BJ (cell line): Measurements from ENCODE around the gene VWA8. TPM values are rescaled to one million over a fixed set of nuclear protein-coding genes. Genes with fewer than 3 reads are reported as not detected.
A peak's percentile ranks its signal among the peaks of the same experiment; 100 is the strongest.
"Not testable (repeated sequence)": the region's sequence is repeated elsewhere in the genome, so short reads cannot be mapped to it uniquely, and the experiment has no call there.

Experiments used
- CTCF ChIA-PET: fragments of 350-600 bp; formaldehyde crosslinking; extraction: SDS; loops from one replicate; lab custom pipeline; 2021; ENCODE audit warnings: antibody characterized with exemption, inconsistent platforms; lab: Yijun Ruan, JAX
- POLR2A ChIA-PET: fragments of 300-600 bp; sonication (Branson Sonifier 250); formaldehyde crosslinking; extraction: SDS; loops from one replicate; lab custom pipeline; 2021; ENCODE audit warnings: antibody characterized with exemption; lab: Charles Lee
- DNase-seq: peaks from one replicate; pipeline ENCODE4 v3.0.0-alpha.2; 2011; ENCODE audit warnings: low read depth
- H3K27me3 ChIP-seq: 2 replicates; pipeline ENCODE4 v1.6.0; 2011; ENCODE audit warnings: low read length; ENCODE audit not compliant: control insufficient read depth, insufficient read depth
- H3K36me3 ChIP-seq: 2 replicates; pipeline ENCODE4 v1.5.1; 2011; ENCODE audit warnings: low read length; ENCODE audit not compliant: control insufficient read depth, insufficient read depth
- H3K4me3 ChIP-seq: 2 replicates; pipeline ENCODE4 v1.5.1; 2011; ENCODE audit warnings: low read depth, mild to moderate bottlenecking, control low read depth, low read length
- CTCF ChIP-seq: IDR thresholded peaks from 2 replicates; pipeline ENCODE4 v1.5.1; 2011; ENCODE audit warnings: low read depth, mild to moderate bottlenecking, control low read depth, inconsistent platforms, low read length, moderate library complexity; ENCODE audit not compliant: insufficient read depth
- polyA plus RNA-seq: library from polyadenylated mRNA; depleted of rRNA; stranded (reverse); fragments of >200 nt; gene quantifications from 2 replicates; pipeline ENCODE4 v1.2.3, GENCODE V29; 2011

The VWA8 gene
- polyA plus RNA-seq, 1 experiment: 5.9 TPM

- no peak for TF ChIP-seq CTCF
- CTCF ChIA-PET: no interaction called here
Observed at GRCh38 chr13:41914552-41914951, 46.4 kb downstream of the VWA8 start.

GRCh38 chr13:41909506-41909905 lies 51.4 kb downstream of the VWA8 start:
- CTCF ChIA-PET: no interaction called here
- H3K4me3 ChIP-seq: no peak overlapping the region
- H3K27me3 ChIP-seq: no peaks in the 10 kb centered on the region
- no peak for DNase-seq
- no peak for TF ChIP-seq CTCF
- POLR2A ChIA-PET: no interaction called here
- H3K36me3 ChIP-seq: no peaks in the 10 kb centered on the region

More at GRCh38 chr13:41914552-41914951, 46.4 kb downstream of the VWA8 start:
- no peak for DNase-seq
- Histone ChIP-seq H3K36me3 (no peaks in the 10 kb centered on the region), H3K4me3 (no peak overlapping the region), H3K27me3 (no peaks in the 10 kb centered on the region)
- POLR2A ChIA-PET: no interaction called here

GRCh38 chr13:41905600-41906254 lies 55.2 kb downstream of the VWA8 start:
- Histone ChIP-seq H3K27me3 (no peaks in the 10 kb centered on the region), H3K4me3 (no peak overlapping the region), H3K36me3 (no peaks in the 10 kb centered on the region)
- ChIA-PET POLR2A (no interaction called here), CTCF (no interaction called here)
- DNase-seq: no peak
- peak; percentile 48 for TF ChIP-seq CTCF

- ChIA-PET CTCF (no interaction called here), POLR2A (no interaction called here)
- no peak overlapping the region for H3K4me3 ChIP-seq
- no peak for DNase-seq
- H3K27me3 ChIP-seq: no peaks in the 10 kb centered on the region
- TF ChIP-seq CTCF: no peak
- H3K36me3 ChIP-seq: no peaks in the 10 kb centered on the region
Observed at GRCh38 chr13:41900918-41901317, 60.0 kb downstream of the VWA8 start.

- CTCF ChIA-PET, H3K27me3 ChIP-seq, H3K36me3 ChIP-seq, POLR2A ChIA-PET, H3K4me3 ChIP-seq, DNase-seq: not testable (repeated sequence)
Observed at GRCh38 chr13:41898411-41898810, 62.5 kb downstream of the VWA8 start.

GRCh38 chr13:41897126-41897525 lies 63.8 kb downstream of the VWA8 start:
- DNase-seq: no peak
- no peak overlapping the region for H3K4me3 ChIP-seq
- no peak for TF ChIP-seq CTCF
- ChIA-PET POLR2A (no interaction called here), CTCF (no interaction called here)
- H3K36me3 ChIP-seq: no peaks in the 10 kb centered on the region
- H3K27me3 ChIP-seq: no peaks in the 10 kb centered on the region
